Thoracic aorta (tissue), 2 donors: ENCODE measurements around the gene ZNF281. TPM values are rescaled to one million over a fixed set of nuclear protein-coding genes. Genes with fewer than 3 reads are reported as not detected.

Experiments
- ATAC-seq: fragments of 150-250 bp; one replicate; pipeline ENCODE4 v1.8.0; 2017; ENCODE audit warnings: low read depth; ENCODE audit not compliant: insufficient number of reproducible peaks, low FRiP score
- DNase-seq: peaks from one replicate; pipeline ENCODE4 v3.0.0-alpha.2; 2020; ENCODE audit warnings: low spot score
- H3K27ac ChIP-seq, 2 donors: fragments of 200-600 bp; sonication (generic); 1 replicate in 1 of 2; 2 replicates in 1 of 2; pipeline ENCODE4 v1.5.1; 2016; ENCODE audit warnings: mild to moderate bottlenecking in 2 of 2, moderate library complexity in 2 of 2
- H3K27me3 ChIP-seq: fragments of 200-600 bp; sonication (generic); replicated peaks from 2 replicates; pipeline ENCODE4 v1.6.0; 2016; ENCODE audit warnings: mild to moderate bottlenecking; ENCODE audit not compliant: insufficient read depth
- H3K36me3 ChIP-seq: fragments of 200-600 bp; sonication (generic); one replicate; pipeline ENCODE4 v1.5.1; 2016
- H3K4me1 ChIP-seq, 2 donors: fragments of 200-600 bp; sonication (generic); 1 replicate in 1 of 2; 2 replicates in 1 of 2; pipeline versions ENCODE4 v1.5.1 to v1.6.0; 2016; ENCODE audit warnings: low read depth in 2 of 2, mild to moderate bottlenecking in 1 of 2; ENCODE audit not compliant: control insufficient read depth in 1 of 2
- H3K4me3 ChIP-seq: fragments of 200-600 bp; sonication (generic); 2 replicates; pipeline ENCODE4 v1.5.1; 2016; ENCODE audit warnings: mild to moderate bottlenecking
- H3K9me3 ChIP-seq: fragments of 200-600 bp; sonication (generic); 2 replicates; pipeline ENCODE4 v1.5.1; 2016
- CTCF ChIP-seq: fragments of 200-600 bp; sonication (generic); IDR thresholded peaks from one replicate; pipeline ENCODE4 v1.5.1; 2019; ENCODE audit warnings: antibody characterized with exemption
- total RNA-seq, 2 donors: library from RNA; depleted of rRNA; stranded (reverse); fragments of >200 nt; gene quantifications; one replicate each; pipeline versions ENCODE4 v1.1.0 to v1.2.3, GENCODE V29; 2016

Gene ZNF281
- total RNA-seq, 2 donors from 2014 or later: 6.5 to 15.7 TPM

GRCh38 chr1:200369131-200369530 is 40.7 kb downstream of the ZNF281 start:
- no peak for ATAC-seq
- Histone ChIP-seq H3K27me3 (no peaks in the 10 kb centered on the region), H3K4me3 (no peak overlapping the region), H3K36me3 (no peaks in the 10 kb centered on the region), H3K4me1 (no peaks in the 10 kb centered on the region), H3K9me3 (no peaks in the 10 kb centered on the region), H3K27ac (no peak overlapping the region)
- no peak for TF ChIP-seq CTCF
- no peak for DNase-seq

- Histone ChIP-seq H3K36me3 (no peaks in the 10 kb centered on the region), H3K4me1 (no peaks in the 10 kb centered on the region), H3K9me3 (no peaks in the 10 kb centered on the region), H3K27me3 (no peaks in the 10 kb centered on the region), H3K4me3 (no peak overlapping the region), H3K27ac (no peak overlapping the region)
- no peak for TF ChIP-seq CTCF
- DNase-seq (no peak), ATAC-seq (no peak)
Measured at GRCh38 chr1:200368556-200368955, 41.3 kb downstream of the ZNF281 start.

- no peak overlapping the region for H3K4me3 ChIP-seq
- H3K4me1 ChIP-seq: no peaks in the 10 kb centered on the region
- H3K9me3 ChIP-seq: no peaks in the 10 kb centered on the region
- no peak overlapping the region for H3K27ac ChIP-seq
- no peaks in the 10 kb centered on the region for H3K27me3 ChIP-seq
- no peak for DNase-seq
- ATAC-seq: no peak
- no peaks in the 10 kb centered on the region for H3K36me3 ChIP-seq
- TF ChIP-seq CTCF: no peak
Measured at GRCh38 chr1:200367841-200368534, 41.8 kb downstream of the ZNF281 start.

GRCh38 chr1:200366577-200367253 is 43.1 kb downstream of the ZNF281 start:
- H3K27me3 ChIP-seq: no peaks in the 10 kb centered on the region
- H3K9me3 ChIP-seq: no peaks in the 10 kb centered on the region
- no peaks in the 10 kb centered on the region for H3K4me1 ChIP-seq
- no peak for TF ChIP-seq CTCF
- no peaks in the 10 kb centered on the region for H3K36me3 ChIP-seq
- no peak for DNase-seq
- no peak overlapping the region for H3K27ac ChIP-seq
- no peak for ATAC-seq
- no peak overlapping the region for H3K4me3 ChIP-seq

GRCh38 chr1:200365897-200366426 is 43.9 kb downstream of the ZNF281 start:
- DNase-seq (no peak), ATAC-seq (no peak)
- H3K27ac ChIP-seq: no peak overlapping the region
- H3K4me1 ChIP-seq: no peaks in the 10 kb centered on the region
- no peaks in the 10 kb centered on the region for H3K36me3 ChIP-seq
- no peaks in the 10 kb centered on the region for H3K9me3 ChIP-seq
- no peak for TF ChIP-seq CTCF
- H3K4me3 ChIP-seq: no peak overlapping the region
- no peaks in the 10 kb centered on the region for H3K27me3 ChIP-seq
